ENCODE results near the gene ATP13A3.
A peak's percentile ranks its signal among the peaks of the same experiment; 100 is the strongest.

The ATP13A3 gene

GRCh38 chr3:194418671-194419070 is 68.1 kb downstream of the ATP13A3 start:
- no peak for DNase-seq (ENCODE audit: low read depth, low spot score)
- Histone ChIP-seq H3K27ac (ENCODE audit: low read length) (no peak overlapping the region), H3K36me3 (ENCODE audit: control insufficient read depth, insufficient read depth, low read length) (no peaks in the 10 kb centered on the region), H3K4me3 (ENCODE audit: low read length) (no peak overlapping the region), H3K9me3 (ENCODE audit: control insufficient read depth, insufficient read depth, low read length) (no peaks in the 10 kb centered on the region), H3K4me1 (ENCODE audit: control insufficient read depth, insufficient read depth, low read length) (no peaks in the 10 kb centered on the region), H3K27me3 (ENCODE audit: control insufficient read depth, insufficient read depth, low read length) (no peaks in the 10 kb centered on the region)
- WGBS (ENCODE audit: insufficient coverage, insufficient read length): no CpG with 5 or more reads among the region's 2 CpGs

- no CpG with 5 or more reads among the region's 7 CpGs for WGBS (ENCODE audit: insufficient coverage, insufficient read length)
- no peak overlapping the region for H3K27ac ChIP-seq (ENCODE audit: low read length)
- no peak for DNase-seq (ENCODE audit: low read depth, low spot score)
- no peaks in the 10 kb centered on the region for H3K27me3 ChIP-seq (ENCODE audit: control insufficient read depth, insufficient read depth, low read length)
- no peaks in the 10 kb centered on the region for H3K9me3 ChIP-seq (ENCODE audit: control insufficient read depth, insufficient read depth, low read length)
- no peaks in the 10 kb centered on the region for H3K4me1 ChIP-seq (ENCODE audit: control insufficient read depth, insufficient read depth, low read length)
- H3K4me3 ChIP-seq (ENCODE audit: low read length): no peak overlapping the region
- no peaks in the 10 kb centered on the region for H3K36me3 ChIP-seq (ENCODE audit: control insufficient read depth, insufficient read depth, low read length)
Observed at GRCh38 chr3:194407423-194407822, 79.4 kb downstream of the ATP13A3 start.

- Histone ChIP-seq H3K4me1 (ENCODE audit: control insufficient read depth, insufficient read depth, low read length) (no peaks in the 10 kb centered on the region), H3K9me3 (ENCODE audit: control insufficient read depth, insufficient read depth, low read length) (no peaks in the 10 kb centered on the region), H3K27ac (ENCODE audit: low read length) (no peak overlapping the region), H3K27me3 (ENCODE audit: control insufficient read depth, insufficient read depth, low read length) (no peaks in the 10 kb centered on the region), H3K36me3 (ENCODE audit: control insufficient read depth, insufficient read depth, low read length) (no peaks in the 10 kb centered on the region), H3K4me3 (ENCODE audit: low read length) (no peak overlapping the region)
- no CpG with 5 or more reads among the region's 2 CpGs for WGBS (ENCODE audit: insufficient coverage, insufficient read length)
- no peak for DNase-seq (ENCODE audit: low read depth, low spot score)
Observed at GRCh38 chr3:194405766-194406165, 81.0 kb downstream of the ATP13A3 start.

- Histone ChIP-seq H3K27me3 (ENCODE audit: control insufficient read depth, insufficient read depth, low read length) (no peaks in the 10 kb centered on the region), H3K9me3 (ENCODE audit: control insufficient read depth, insufficient read depth, low read length) (no peaks in the 10 kb centered on the region), H3K4me1 (ENCODE audit: control insufficient read depth, insufficient read depth, low read length) (no peaks in the 10 kb centered on the region), H3K36me3 (ENCODE audit: control insufficient read depth, insufficient read depth, low read length) (no peaks in the 10 kb centered on the region), H3K4me3 (ENCODE audit: low read length) (no peak overlapping the region), H3K27ac (ENCODE audit: low read length) (no peak overlapping the region)
- DNase-seq (ENCODE audit: low read depth, low spot score): no peak
- WGBS (ENCODE audit: insufficient coverage, insufficient read length): 100% methylated on average over 2 of the region's 10 CpGs
Observed at GRCh38 chr3:194404365-194405140, 82.2 kb downstream of the ATP13A3 start.

- Histone ChIP-seq H3K4me3 (ENCODE audit: low read length) (no peak overlapping the region), H3K36me3 (ENCODE audit: control insufficient read depth, insufficient read depth, low read length) (no peaks in the 10 kb centered on the region), H3K27me3 (ENCODE audit: control insufficient read depth, insufficient read depth, low read length) (peaks cover 22% of the 10 kb centered on the region), H3K9me3 (ENCODE audit: control insufficient read depth, insufficient read depth, low read length) (no peaks in the 10 kb centered on the region), H3K27ac (ENCODE audit: low read length) (no peak overlapping the region), H3K4me1 (ENCODE audit: control insufficient read depth, insufficient read depth, low read length) (no peaks in the 10 kb centered on the region)
- no peak for DNase-seq (ENCODE audit: low read depth, low spot score)
- no CpG with 5 or more reads among the region's 8 CpGs for WGBS (ENCODE audit: insufficient coverage, insufficient read length)
Observed at GRCh38 chr3:194401868-194402329, 84.9 kb downstream of the ATP13A3 start.

- Histone ChIP-seq H3K36me3 (ENCODE audit: control insufficient read depth, insufficient read depth, low read length) (no peaks in the 10 kb centered on the region), H3K4me3 (ENCODE audit: low read length) (no peak overlapping the region), H3K27ac (ENCODE audit: low read length) (no peak overlapping the region), H3K4me1 (ENCODE audit: control insufficient read depth, insufficient read depth, low read length) (no peaks in the 10 kb centered on the region), H3K27me3 (ENCODE audit: control insufficient read depth, insufficient read depth, low read length) (peaks cover 23% of the 10 kb centered on the region), H3K9me3 (ENCODE audit: control insufficient read depth, insufficient read depth, low read length) (no peaks in the 10 kb centered on the region)
- no CpG with 5 or more reads among the region's 9 CpGs for WGBS (ENCODE audit: insufficient coverage, insufficient read length)
- DNase-seq (ENCODE audit: low read depth, low spot score): no peak
Observed at GRCh38 chr3:194401346-194401745, 85.5 kb downstream of the ATP13A3 start.

- WGBS (ENCODE audit: insufficient coverage, insufficient read length): no CpG with 5 or more reads among the region's 15 CpGs
- H3K4me3 ChIP-seq (ENCODE audit: low read length): no peak overlapping the region
- H3K9me3 ChIP-seq (ENCODE audit: control insufficient read depth, insufficient read depth, low read length): no peaks in the 10 kb centered on the region
- no peaks in the 10 kb centered on the region for H3K36me3 ChIP-seq (ENCODE audit: control insufficient read depth, insufficient read depth, low read length)
- no peak overlapping the region for H3K27ac ChIP-seq (ENCODE audit: low read length)
- peaks cover 23% of the 10 kb centered on the region for H3K27me3 ChIP-seq (ENCODE audit: control insufficient read depth, insufficient read depth, low read length)
- no peaks in the 10 kb centered on the region for H3K4me1 ChIP-seq (ENCODE audit: control insufficient read depth, insufficient read depth, low read length)
- DNase-seq (ENCODE audit: low read depth, low spot score): no peak
Observed at GRCh38 chr3:194399874-194400411, 86.9 kb downstream of the ATP13A3 start.

GRCh38 chr3:194399166-194399565 is 87.6 kb downstream of the ATP13A3 start, which contains the start of gene GP5:
Gene GP5, minus strand, starts transcription at chr3:194399266. Its CDS starts 984 bp downstream, at chr3:194398282.
- no CpG with 5 or more reads among the region's 2 CpGs for WGBS (ENCODE audit: insufficient coverage, insufficient read length)
- Histone ChIP-seq H3K9me3 (ENCODE audit: control insufficient read depth, insufficient read depth, low read length) (no peaks in the 10 kb centered on the region), H3K4me3 (ENCODE audit: low read length) (peak within 1 kb of the TSS; percentile 12; the same call in 1 of the 2 replicates), H3K4me1 (ENCODE audit: control insufficient read depth, insufficient read depth, low read length) (no peaks in the 10 kb centered on the region), H3K36me3 (ENCODE audit: control insufficient read depth, insufficient read depth, low read length) (no peaks in the 10 kb centered on the region), H3K27me3 (ENCODE audit: control insufficient read depth, insufficient read depth, low read length) (peaks cover 23% of the 10 kb centered on the region), H3K27ac (ENCODE audit: low read length) (no peak within 1 kb of the TSS)
- DNase-seq (ENCODE audit: low read depth, low spot score): no peak

- Histone ChIP-seq H3K4me3 (ENCODE audit: low read length) (peak overlapping the region; percentile 12; the same call in 1 of the 2 replicates), H3K4me1 (ENCODE audit: control insufficient read depth, insufficient read depth, low read length) (no peaks in the 10 kb centered on the region), H3K27ac (ENCODE audit: low read length) (no peak overlapping the region), H3K9me3 (ENCODE audit: control insufficient read depth, insufficient read depth, low read length) (no peaks in the 10 kb centered on the region), H3K36me3 (ENCODE audit: control insufficient read depth, insufficient read depth, low read length) (no peaks in the 10 kb centered on the region), H3K27me3 (ENCODE audit: control insufficient read depth, insufficient read depth, low read length) (peaks cover 23% of the 10 kb centered on the region)
- no CpG with 5 or more reads among the region's 38 CpGs for WGBS (ENCODE audit: insufficient coverage, insufficient read length)
- no peak for DNase-seq (ENCODE audit: low read depth, low spot score)
Observed at GRCh38 chr3:194397757-194398312, 89.0 kb downstream of the ATP13A3 start.

GRCh38 chr3:194396859-194397756 is 89.7 kb downstream of the ATP13A3 start:
- Histone ChIP-seq H3K4me3 (ENCODE audit: low read length) (peak overlapping the region; percentile 29; the same call in 1 of the 2 replicates), H3K4me1 (ENCODE audit: control insufficient read depth, insufficient read depth, low read length) (no peaks in the 10 kb centered on the region), H3K27ac (ENCODE audit: low read length) (no peak overlapping the region), H3K27me3 (ENCODE audit: control insufficient read depth, insufficient read depth, low read length) (peaks cover 23% of the 10 kb centered on the region), H3K36me3 (ENCODE audit: control insufficient read depth, insufficient read depth, low read length) (no peaks in the 10 kb centered on the region), H3K9me3 (ENCODE audit: control insufficient read depth, insufficient read depth, low read length) (no peaks in the 10 kb centered on the region)
- WGBS (ENCODE audit: insufficient coverage, insufficient read length): no CpG with 5 or more reads among the region's 73 CpGs
- DNase-seq (ENCODE audit: low read depth, low spot score): no peak
